HG03442 (cell line): ENCODE data around the gene C17orf113.
"Not testable (repeated sequence)": the region's sequence is repeated elsewhere in the genome, so short reads cannot be mapped to it uniquely, and the experiment has no call there.

Experiments
- ATAC-seq: cut with Tn5 transposase; IDR thresholded peaks from one replicate; pipeline ENCODE4 v1.9.1; 2021; ENCODE audit warnings: mild to moderate bottlenecking, moderate library complexity; ENCODE audit not compliant: unreplicated experiment

The C17orf113 gene

GRCh38 chr17:42017866-42018200 lies 32.6 kb downstream of the C17orf113 start:
- ATAC-seq = no peak

- peak; percentile 74 for ATAC-seq
Observed at GRCh38 chr17:42016941-42017865, 33.2 kb downstream of the C17orf113 start, which contains the start of gene DNAJC7. DNAJC7 (minus strand) TSS chr17:42017439; CDS start chr17:42017416, 23 bp downstream.

DNA sequence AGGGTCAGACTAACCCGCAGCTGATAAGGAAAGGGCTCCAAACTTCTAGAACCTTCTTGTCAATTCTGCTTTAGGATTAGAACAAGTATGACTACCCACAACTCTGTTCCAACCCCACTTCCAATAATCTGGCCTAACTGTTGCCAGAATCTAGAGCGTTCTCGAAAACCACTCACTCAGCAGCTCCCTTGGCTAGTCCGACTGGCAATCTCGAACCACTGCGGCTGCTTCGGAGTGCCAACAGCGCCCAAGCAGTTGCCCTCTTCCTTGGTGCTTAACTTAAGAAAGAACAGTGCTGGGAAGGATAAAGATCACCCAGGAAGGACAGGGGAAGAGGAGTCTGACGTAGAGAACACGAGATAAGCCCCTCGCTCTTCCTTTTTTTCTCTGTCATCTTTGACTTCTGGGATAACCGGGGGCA lies 34.0 kb downstream of the C17orf113 start:
- no peak for ATAC-seq

GRCh38 chr17:42013740-42014139 lies 36.7 kb downstream of the C17orf113 start:
- ATAC-seq = not testable (repeated sequence)

GRCh38 chr17:42012363-42012762 lies 38.0 kb downstream of the C17orf113 start:
- not testable (repeated sequence) for ATAC-seq

DNA sequence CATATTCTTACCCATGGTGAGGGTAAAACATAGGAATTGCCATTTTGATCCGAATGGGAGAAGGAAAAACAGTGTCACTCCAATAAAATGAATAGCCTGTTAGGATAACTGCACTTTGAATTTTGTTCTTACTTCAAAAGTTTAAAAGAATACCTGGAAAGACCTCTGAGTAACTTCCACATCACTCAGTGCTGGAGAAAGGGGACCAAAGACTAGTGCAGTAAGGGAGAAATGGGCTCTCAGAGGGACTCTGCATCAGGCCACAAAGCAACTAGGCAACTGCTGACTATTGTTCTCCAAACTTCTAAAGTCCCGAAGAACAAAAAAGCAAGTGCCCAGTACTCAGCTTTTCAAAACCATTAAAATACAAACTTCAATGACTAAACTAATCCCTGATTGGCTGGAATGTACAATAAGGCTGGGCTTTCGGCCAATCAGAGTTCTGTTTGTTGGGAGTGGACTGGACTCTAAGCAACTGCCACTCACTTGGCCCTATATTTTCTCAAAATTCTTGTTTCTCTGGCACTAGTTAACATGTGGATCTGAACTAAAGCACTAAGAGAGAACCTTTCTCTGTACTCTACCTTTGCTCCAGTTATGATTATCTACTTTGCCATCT lies 39.4 kb downstream of the C17orf113 start:
- ATAC-seq = no peak

- not testable (repeated sequence) for ATAC-seq
Observed at GRCh38 chr17:42010266-42010680, 40.1 kb downstream of the C17orf113 start.

- no peak for ATAC-seq
Observed at GRCh38 chr17:42009170-42009569, 41.2 kb downstream of the C17orf113 start.

- ATAC-seq = no peak
Observed at GRCh38 chr17:42005166-42005565, 45.2 kb downstream of the C17orf113 start.

GRCh38 chr17:42002792-42003301 lies 47.6 kb downstream of the C17orf113 start:
- no peak for ATAC-seq

DNA sequence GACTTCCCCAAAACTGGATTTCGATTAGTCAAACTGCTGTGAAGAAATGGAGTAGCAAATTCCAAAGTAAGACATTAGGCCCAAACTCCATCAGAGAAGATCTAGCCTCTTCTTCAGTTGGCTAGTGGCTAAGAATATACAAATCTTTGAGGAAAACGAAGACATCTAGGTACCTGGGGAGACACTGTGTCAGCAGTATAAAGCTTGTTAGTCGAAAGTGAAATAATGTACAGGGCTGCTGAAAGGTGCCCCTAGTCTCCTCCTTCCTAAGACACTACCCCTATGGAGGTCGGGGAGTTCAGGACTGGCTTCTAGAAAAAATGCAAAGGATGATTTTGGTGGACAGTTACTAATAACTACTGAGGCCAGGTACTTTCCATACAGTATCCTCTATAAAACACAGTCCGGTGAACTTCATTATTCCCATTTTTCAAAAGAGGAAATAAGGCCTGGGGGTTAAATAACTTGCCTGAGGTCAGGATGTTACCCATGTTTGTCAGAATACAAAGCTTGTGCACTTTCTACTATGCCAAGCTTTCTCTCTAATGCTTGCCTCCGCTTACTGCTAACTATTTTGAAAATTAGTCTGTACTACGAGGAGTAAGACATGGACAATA lies 48.1 kb downstream of the C17orf113 start:
- ATAC-seq = no peak

DNA sequence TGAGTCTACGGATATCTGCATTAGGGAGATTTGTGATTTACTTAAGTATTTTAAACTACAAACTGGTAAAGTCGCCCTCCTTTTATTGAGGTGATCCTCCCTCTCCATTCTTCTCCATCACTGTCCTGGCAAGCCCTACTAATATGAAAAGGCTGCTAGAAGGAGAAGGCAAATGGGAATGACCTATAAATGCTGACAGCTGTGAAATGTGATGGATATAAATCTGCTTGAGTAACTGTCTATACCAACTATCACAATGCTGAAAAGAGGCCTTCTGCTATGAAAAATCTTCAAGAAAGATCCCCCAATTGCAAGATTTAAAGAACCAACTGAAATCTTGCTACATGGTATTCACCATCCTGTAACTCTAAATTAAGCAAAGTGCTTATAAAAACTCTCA lies 48.7 kb downstream of the C17orf113 start:
- no peak for ATAC-seq

DNA sequence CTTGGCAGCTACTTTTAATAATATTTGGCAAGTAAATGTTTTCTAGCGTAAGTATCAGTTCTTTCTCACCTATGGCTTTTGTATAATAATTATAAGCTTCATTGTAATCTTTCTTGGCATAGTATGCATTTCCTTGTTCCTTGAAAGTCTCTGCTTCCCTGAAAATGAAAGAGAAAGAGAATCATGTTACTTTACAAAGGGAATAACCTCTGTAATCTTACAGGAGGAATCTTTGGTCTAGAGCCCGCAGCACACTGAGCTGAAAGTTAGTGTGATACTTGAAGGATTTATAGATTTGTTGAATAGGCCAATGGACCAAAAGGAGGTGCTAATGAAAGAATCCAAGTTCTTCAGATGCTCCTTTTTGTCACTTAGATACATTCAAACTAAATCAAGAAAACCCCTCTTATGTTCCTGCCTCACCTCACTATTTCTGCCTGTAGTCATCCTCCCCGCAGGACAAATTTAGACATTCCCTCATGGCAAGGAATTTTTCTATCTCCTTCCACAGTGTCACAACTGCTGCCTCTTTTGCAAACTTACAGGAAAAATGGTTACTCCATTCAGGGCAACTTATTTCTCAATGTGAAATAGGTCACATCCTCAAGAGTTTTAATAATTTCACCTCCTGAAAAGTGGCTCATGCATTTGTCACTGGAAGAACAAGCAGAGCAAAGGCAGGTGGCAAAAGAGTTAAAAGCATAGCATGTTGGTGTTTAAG lies 49.8 kb downstream of the C17orf113 start:
- no peak for ATAC-seq

DNA sequence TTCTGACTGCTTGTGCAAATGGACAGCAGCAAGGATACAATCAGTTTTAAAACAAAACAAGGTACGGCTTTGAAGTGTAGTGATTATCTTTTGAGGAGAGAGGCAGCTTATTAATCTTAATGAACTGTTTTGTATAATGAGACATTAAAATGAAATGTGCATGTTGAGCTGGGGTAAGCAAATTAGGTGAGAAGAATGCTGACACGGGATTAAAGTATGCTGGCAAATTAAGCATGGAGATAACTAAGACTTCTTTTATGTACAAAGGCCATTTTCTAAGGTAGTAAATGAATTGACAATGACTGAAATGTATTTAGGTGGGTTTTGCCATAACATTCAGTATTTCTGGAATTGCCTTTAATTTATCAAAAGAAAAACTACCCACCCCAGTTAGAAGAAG lies 51.9 kb downstream of the C17orf113 start:
- no peak for ATAC-seq

DNA sequence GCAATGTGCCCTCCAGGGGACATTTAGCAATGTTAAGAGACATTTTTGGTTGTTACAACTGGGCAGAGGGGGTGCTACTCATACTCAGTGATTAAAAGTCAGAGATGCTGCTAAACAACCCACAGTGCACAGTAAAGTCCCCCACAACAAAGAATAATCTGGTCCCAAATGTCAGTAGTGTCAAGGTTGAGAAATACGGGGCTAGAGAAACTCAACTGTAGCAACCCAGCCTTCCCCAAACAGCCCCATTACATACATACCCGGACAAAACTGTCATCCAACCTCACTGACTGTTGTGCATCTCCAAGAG lies 53.6 kb downstream of the C17orf113 start:
- ATAC-seq = no peak

- ATAC-seq = no peak
Observed at GRCh38 chr17:41992576-41992975, 57.8 kb downstream of the C17orf113 start.

- ATAC-seq = no peak
Observed at GRCh38 chr17:41989702-41990419, 60.5 kb downstream of the C17orf113 start.

DNA sequence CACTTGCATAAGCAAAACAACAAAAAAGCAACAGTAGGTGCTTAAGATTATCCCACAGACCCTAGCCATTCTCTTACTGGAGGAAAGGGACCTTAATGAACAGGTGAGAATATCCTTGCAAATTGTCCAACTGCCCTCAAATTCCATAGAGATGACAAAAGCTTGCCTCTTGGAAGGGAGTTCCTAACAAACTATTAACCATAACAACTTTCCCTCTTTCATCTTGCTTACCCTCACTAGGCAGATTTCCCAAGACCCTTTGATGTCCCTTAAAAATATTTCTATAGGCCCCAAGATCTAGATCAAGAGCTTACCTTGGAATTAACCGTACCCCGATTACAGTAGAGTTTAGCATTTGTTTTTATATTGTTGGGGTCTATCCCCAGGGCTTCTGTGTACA lies 62.0 kb downstream of the C17orf113 start:
- no peak for ATAC-seq
